GM19372 (cell line): ENCODE measurements around the gene POLG.

ENCODE experiments used
- ATAC-seq: cut with Tn5 transposase; IDR thresholded peaks from one replicate; pipeline ENCODE4 v1.9.1; 2021; ENCODE audit warnings: mild to moderate bottlenecking, low read depth, moderate library complexity; ENCODE audit not compliant: unreplicated experiment

POLG gene

GRCh38 chr15:89370120-89370977 lies 35.7 kb upstream of the POLG start:
- no peak for ATAC-seq

GRCh38 chr15:89369341-89369947 lies 34.8 kb upstream of the POLG start:
- no peak for ATAC-seq

- no peak for ATAC-seq
These were observed 34.1 kb upstream of the POLG start for GRCh38 chr15:89368566-89369223.

GRCh38 chr15:89367485-89368451 lies 33.1 kb upstream of the POLG start:
- no peak for ATAC-seq

GRCh38 chr15:89366656-89367393 lies 32.2 kb upstream of the POLG start:
- no peak for ATAC-seq

GRCh38 chr15:89365462-89366065 lies 30.9 kb upstream of the POLG start:
- ATAC-seq: no peak

GRCh38 chr15:89364741-89365450 lies 30.3 kb upstream of the POLG start:
- no peak for ATAC-seq

- ATAC-seq: no peak
These were observed 29.7 kb upstream of the POLG start for GRCh38 chr15:89364341-89364740.

- no peak for ATAC-seq
These were observed 29.1 kb upstream of the POLG start for GRCh38 chr15:89363770-89364169.

GRCh38 chr15:89363133-89363532 lies 28.5 kb upstream of the POLG start:
- ATAC-seq: no peak

- ATAC-seq: no peak
These were observed 27.8 kb upstream of the POLG start for GRCh38 chr15:89362203-89363101.

- ATAC-seq: no peak
These were observed 27.0 kb upstream of the POLG start for GRCh38 chr15:89361451-89362202.

- ATAC-seq: no peak
These were observed 25.8 kb upstream of the POLG start for GRCh38 chr15:89360294-89360971.

- ATAC-seq: no peak
These were observed 25.1 kb upstream of the POLG start for GRCh38 chr15:89359471-89360293.

- peak; percentile 83 for ATAC-seq
These were observed 24.3 kb upstream of the POLG start for GRCh38 chr15:89358755-89359439.
